ENCODE results near the gene CD22. TPM values are rescaled to one million over a fixed set of nuclear protein-coding genes. Genes with fewer than 3 reads are reported as not detected.
"Not testable (repeated sequence)": the region's sequence is repeated elsewhere in the genome, so short reads cannot be mapped to it uniquely, and the experiment has no call there.

The CD22 gene
- total RNA-seq, 1 donor = not detected

DNA sequence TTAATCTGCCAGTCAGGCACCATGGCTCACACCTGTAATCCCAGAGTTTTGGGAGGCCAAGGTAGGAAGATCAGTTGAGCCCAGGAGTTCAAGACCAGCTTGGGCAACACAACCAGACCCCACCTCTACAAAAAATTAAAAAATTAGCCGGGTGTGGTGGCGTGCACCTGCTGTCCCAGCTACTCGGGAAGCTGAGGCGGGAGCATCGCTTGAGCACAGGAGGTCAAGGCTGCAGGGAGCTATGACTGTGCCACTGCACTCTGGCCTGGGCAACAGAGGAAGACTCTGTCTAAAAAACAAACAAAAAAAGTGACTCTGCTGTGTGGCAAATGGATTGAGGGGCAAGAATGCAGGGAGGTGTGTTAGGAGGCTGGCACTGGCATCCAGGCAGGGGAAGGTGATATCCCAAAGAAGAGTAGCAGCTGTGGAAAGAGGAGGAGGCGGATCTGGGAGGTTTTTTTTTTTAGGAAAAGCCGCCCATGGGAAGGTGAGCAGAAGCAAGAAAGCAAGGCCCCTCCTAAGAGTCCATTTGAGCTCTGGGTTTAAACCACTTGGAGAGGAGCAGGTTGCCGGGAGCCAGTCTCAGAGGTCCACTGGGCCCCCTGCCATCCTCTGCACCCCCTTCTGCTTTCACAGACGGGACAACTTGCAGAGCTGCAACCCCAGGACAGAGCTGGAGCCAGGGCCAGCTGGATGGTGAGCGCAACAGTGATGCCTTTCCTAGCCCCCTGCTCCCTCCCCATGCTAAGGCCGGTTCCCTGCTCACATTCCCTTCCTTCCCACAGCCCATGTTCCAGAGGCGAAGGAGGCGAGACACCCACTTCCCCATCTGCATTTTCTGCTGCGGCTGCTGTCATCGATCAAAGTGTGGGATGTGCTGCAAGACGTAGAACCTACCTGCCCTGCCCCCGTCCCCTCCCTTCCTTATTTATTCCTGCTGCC, 44.6 kb upstream of the CD22 start:
- Histone ChIP-seq H3K27me3 (ENCODE audit: insufficient read depth, low read length) (peaks cover 25% of the 10 kb centered on the region), H3K4me1 (ENCODE audit: insufficient read depth, low read length) (no peaks in the 10 kb centered on the region), H2AFZ (ENCODE audit: low read length) (no peak overlapping the region), H3K9me3 (ENCODE audit: low read depth, low read length) (no peaks in the 10 kb centered on the region), H3K27ac (ENCODE audit: low read depth, low read length) (no peak overlapping the region), H4K20me1 (ENCODE audit: insufficient read depth, low read length) (no peaks in the 10 kb centered on the region), H3K4me2 (ENCODE audit: insufficient read depth, low read length) (no peak overlapping the region), H3K4me3 (ENCODE audit: insufficient read depth, low read length) (no peak overlapping the region), H3K36me3 (ENCODE audit: insufficient read depth, low read length) (no peaks in the 10 kb centered on the region), H3K79me2 (ENCODE audit: insufficient read depth, low read length) (no peaks in the 10 kb centered on the region)
- TF ChIP-seq CTCF (IDR thresholded peaks at IDR 0.05; ENCODE audit: extremely low read depth, low read depth, low read length) = no peak
- peak; percentile 25 for DNase-seq (ENCODE audit: insufficient read length, low spot score, missing footprints)

GRCh38 chr19:35285095-35285449, 43.9 kb upstream of the CD22 start:
- no peak for DNase-seq (ENCODE audit: insufficient read length, low spot score, missing footprints)
- no peaks in the 10 kb centered on the region for H3K4me1 ChIP-seq (ENCODE audit: insufficient read depth, low read length)
- no peak overlapping the region for H3K27ac ChIP-seq (ENCODE audit: low read depth, low read length)
- H4K20me1 ChIP-seq (ENCODE audit: insufficient read depth, low read length) = no peaks in the 10 kb centered on the region
- H3K79me2 ChIP-seq (ENCODE audit: insufficient read depth, low read length) = no peaks in the 10 kb centered on the region
- no peak overlapping the region for H2AFZ ChIP-seq (ENCODE audit: low read length)
- H3K36me3 ChIP-seq (ENCODE audit: insufficient read depth, low read length) = no peaks in the 10 kb centered on the region
- H3K4me3 ChIP-seq (ENCODE audit: insufficient read depth, low read length) = no peak overlapping the region
- peaks cover 25% of the 10 kb centered on the region for H3K27me3 ChIP-seq (ENCODE audit: insufficient read depth, low read length)
- no peak overlapping the region for H3K4me2 ChIP-seq (ENCODE audit: insufficient read depth, low read length)
- no peak for TF ChIP-seq CTCF (IDR thresholded peaks at IDR 0.05; ENCODE audit: extremely low read depth, low read depth, low read length)
- no peaks in the 10 kb centered on the region for H3K9me3 ChIP-seq (ENCODE audit: low read depth, low read length)

GRCh38 chr19:35285465-35285864, 43.5 kb upstream of the CD22 start:
- not testable (repeated sequence) for H3K79me2 ChIP-seq (ENCODE audit: insufficient read depth, low read length); H3K4me3 ChIP-seq (ENCODE audit: insufficient read depth, low read length); H3K4me1 ChIP-seq (ENCODE audit: insufficient read depth, low read length); H4K20me1 ChIP-seq (ENCODE audit: insufficient read depth, low read length); H3K4me2 ChIP-seq (ENCODE audit: insufficient read depth, low read length); H3K27ac ChIP-seq (ENCODE audit: low read depth, low read length); H2AFZ ChIP-seq (ENCODE audit: low read length); H3K36me3 ChIP-seq (ENCODE audit: insufficient read depth, low read length); H3K9me3 ChIP-seq (ENCODE audit: low read depth, low read length); DNase-seq (ENCODE audit: insufficient read length, low spot score, missing footprints)
- H3K27me3 ChIP-seq (ENCODE audit: insufficient read depth, low read length) = peaks cover 28% of the 10 kb centered on the region

DNA sequence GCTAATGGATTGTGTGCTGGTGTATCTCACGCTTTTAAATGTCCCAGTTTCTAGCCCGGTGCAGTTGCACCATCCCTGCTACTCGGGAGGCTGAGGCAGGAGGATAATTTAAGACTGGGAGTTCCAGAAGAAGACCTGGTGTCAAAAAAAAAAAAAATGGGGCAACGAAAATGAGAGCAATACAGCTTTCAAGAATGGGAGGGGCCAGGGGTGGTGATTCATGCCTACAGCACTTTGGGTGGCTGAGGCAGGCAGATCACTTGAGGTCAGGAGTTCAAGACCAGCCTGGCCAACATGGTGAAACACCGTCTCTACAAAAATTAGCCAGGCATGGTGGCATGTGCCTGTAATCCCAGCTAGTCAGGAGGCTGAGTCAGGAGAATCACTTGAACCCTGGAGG, 42.9 kb upstream of the CD22 start:
- H2AFZ ChIP-seq (ENCODE audit: low read length); H3K27ac ChIP-seq (ENCODE audit: low read depth, low read length); H3K4me2 ChIP-seq (ENCODE audit: insufficient read depth, low read length); H3K4me3 ChIP-seq (ENCODE audit: insufficient read depth, low read length); H3K36me3 ChIP-seq (ENCODE audit: insufficient read depth, low read length); H4K20me1 ChIP-seq (ENCODE audit: insufficient read depth, low read length); H3K4me1 ChIP-seq (ENCODE audit: insufficient read depth, low read length); H3K9me3 ChIP-seq (ENCODE audit: low read depth, low read length); H3K79me2 ChIP-seq (ENCODE audit: insufficient read depth, low read length): not testable (repeated sequence)
- DNase-seq (ENCODE audit: insufficient read length, low spot score, missing footprints) = peak; percentile 41
- H3K27me3 ChIP-seq (ENCODE audit: insufficient read depth, low read length) = peaks cover 29% of the 10 kb centered on the region

DNA sequence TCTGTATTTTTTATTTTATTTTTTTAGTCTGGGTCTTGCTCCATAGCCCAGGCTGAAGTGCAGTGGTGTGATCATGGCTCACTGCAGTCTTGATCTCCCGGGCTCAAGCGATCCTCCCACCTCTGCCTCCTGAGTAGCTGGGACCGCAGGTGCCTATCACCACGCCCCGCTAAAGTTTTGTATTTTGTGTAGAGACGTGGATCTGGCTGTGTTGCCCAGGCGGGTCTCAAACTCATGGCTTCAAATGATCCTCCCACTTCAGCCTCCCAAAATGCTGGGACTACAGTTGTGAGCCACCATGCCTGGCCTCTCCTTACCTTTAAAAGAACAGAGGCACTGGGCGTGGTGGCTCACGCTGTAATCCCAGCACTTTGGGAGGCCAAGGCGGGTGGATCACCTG, 41.3 kb upstream of the CD22 start:
- H2AFZ ChIP-seq (ENCODE audit: low read length) = no peak overlapping the region
- no peaks in the 10 kb centered on the region for H4K20me1 ChIP-seq (ENCODE audit: insufficient read depth, low read length)
- H3K36me3 ChIP-seq (ENCODE audit: insufficient read depth, low read length) = no peaks in the 10 kb centered on the region
- H3K4me3 ChIP-seq (ENCODE audit: insufficient read depth, low read length) = no peak overlapping the region
- H3K4me1 ChIP-seq (ENCODE audit: insufficient read depth, low read length) = no peaks in the 10 kb centered on the region
- H3K79me2 ChIP-seq (ENCODE audit: insufficient read depth, low read length) = no peaks in the 10 kb centered on the region
- DNase-seq (ENCODE audit: insufficient read length, low spot score, missing footprints) = no peak
- TF ChIP-seq CTCF (IDR thresholded peaks at IDR 0.05; ENCODE audit: extremely low read depth, low read depth, low read length) = no peak
- H3K27ac ChIP-seq (ENCODE audit: low read depth, low read length) = no peak overlapping the region
- H3K4me2 ChIP-seq (ENCODE audit: insufficient read depth, low read length) = no peak overlapping the region
- no peaks in the 10 kb centered on the region for H3K9me3 ChIP-seq (ENCODE audit: low read depth, low read length)
- H3K27me3 ChIP-seq (ENCODE audit: insufficient read depth, low read length) = peaks cover 17% of the 10 kb centered on the region
